OCI-M2 (cell line): ENCODE data around the gene SPACA9.

Experiments used
- DNase-seq: peaks from one replicate; lab custom pipeline; 2025; ENCODE audit not compliant: unreplicated experiment; lab: John Stamatoyannopoulos, UW

SPACA9 gene

DNA sequence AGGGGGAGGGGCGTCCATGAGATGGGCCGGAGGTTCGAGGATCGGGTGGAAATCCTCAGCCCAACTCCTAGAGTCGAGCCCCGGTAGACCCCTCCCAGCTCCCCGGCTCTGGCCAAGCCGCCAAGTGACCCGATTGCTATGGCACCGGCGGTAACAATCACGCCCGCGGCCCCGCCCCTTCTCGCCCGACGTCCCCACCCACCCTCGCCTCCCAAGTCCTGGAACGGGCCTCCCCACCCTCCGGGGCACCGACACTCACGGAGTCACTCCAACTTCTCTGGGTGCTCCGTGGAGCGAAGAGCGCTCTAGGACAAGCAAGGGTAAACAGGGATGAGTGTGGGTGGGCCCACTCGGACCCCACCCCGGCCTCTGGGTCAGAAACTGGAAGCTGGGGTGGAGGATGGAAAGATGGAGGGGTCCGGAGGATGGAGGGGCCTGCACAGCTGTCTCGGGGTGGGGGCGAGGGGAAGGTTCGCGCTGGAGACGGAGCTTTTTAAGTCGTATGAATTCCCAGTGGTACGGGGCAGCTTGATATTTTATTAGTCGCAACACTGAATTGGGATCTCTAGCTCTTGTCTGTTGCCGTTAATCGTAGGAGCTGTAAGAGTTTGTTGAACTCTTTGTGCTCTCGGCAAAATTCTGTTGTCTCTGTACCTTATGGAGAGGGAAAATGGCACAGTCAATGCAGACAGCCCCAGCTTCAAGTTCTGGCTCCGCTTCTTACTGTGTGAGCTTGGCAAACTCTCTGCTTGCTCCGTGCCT is at the start of gene SPACA9:
TSS of gene SPACA9 (plus strand) at position 204 of the 762 bp plus-strand sequence. CDS start 5,050 bp downstream, outside the sequence.
- DNase-seq: no peak

DNA sequence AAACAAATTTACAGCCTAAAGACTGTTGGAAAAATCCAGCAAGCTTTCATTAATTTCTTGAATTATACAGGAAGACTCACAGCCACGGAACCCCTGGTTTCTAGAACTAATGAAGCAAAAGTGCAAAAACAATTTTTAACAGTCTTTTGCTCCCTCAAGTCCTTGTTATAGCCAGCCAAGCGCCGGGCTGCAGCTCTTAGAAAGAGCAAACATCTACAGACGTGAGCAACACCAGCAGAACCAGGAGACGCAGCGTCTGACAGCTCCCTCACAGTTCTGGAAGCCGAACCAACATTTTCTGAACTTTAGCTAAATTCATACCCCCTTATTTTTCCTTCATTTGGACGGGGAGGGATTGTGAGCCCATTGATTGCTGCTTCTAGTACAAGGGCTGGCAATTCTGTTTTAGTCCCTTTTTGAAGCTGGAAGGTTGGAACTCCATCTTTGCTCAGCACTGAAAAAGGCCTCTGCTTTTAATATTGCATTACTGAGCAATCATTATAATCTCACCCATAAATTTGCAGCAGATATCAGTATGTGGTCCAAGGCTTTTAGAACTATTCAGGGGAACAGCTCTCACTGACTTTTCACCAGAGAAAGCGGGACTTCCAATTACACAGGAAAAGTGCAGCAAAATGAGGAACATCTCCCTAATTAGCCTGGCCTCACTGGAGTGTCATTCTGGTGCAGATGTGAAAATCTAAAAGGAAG is 46.4 kb upstream of the SPACA9 start:
- DNase-seq: no peak

DNA sequence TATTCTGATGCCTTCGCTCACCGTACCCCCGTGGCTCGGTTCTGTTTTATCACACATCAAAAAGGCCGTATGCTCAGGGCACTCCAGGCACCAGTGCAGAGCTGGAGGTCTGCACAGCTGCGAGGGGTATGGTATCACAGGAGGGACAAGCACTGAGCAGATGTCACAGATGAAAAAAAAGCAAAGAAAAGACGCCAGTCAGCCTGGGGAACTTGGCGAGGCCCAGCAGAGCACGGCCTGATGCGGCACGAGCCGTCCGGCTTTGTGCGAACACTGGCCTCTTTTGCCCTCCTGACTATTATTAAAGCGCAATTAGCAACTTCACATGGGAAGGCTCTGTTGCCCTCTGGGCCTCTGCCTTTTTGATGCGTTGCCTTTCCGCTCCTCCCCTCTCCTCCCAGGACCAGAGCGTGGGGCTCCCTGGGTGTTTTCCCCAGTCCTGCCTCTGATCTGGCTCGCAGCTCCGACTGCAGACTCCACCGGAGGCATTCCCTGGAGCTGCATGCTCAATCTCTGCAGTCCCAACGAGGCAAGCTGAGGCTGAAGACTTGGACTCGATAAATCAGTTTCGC is 45.1 kb upstream of the SPACA9 start:
- DNase-seq: no peak

- DNase-seq: no peak
Observed at GRCh38 chr9:132834343-132834742, 44.4 kb upstream of the SPACA9 start.

DNA sequence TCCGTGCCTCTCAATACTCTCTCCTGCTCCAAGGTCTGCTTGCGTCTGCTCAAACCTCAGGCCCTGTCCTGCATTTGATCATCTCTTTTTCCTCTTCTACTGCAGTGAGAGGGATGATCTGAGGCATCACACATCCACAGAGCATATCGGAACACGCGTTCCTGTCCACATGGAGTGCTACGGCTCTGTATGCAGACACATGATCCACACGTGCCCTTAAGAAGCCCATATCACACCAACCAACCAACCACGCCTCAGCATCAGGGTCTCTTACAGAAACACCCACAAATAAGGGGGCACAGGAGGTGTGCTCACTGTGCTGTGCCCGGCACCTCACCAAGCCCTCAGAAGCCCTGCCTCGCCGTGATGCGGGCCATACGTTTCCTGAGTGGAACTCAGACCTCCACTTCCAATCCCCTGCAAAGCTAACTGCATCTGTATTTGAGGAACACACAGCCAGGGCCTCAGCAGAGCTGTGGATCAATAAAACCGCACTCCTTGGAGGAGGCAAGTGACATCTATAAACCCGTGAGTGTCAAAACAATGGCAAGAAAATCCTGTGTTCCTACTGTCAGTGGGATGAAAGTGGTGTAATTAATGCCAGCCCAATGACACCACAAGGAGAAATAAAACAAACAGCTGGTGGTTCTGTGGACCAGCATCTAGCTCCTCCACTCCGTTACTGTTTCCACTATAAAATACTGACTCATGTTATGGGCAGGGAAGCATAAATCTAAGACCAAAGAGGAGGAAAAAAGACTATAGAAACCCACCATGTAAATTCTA is 41.0 kb upstream of the SPACA9 start:
- no peak for DNase-seq

DNA sequence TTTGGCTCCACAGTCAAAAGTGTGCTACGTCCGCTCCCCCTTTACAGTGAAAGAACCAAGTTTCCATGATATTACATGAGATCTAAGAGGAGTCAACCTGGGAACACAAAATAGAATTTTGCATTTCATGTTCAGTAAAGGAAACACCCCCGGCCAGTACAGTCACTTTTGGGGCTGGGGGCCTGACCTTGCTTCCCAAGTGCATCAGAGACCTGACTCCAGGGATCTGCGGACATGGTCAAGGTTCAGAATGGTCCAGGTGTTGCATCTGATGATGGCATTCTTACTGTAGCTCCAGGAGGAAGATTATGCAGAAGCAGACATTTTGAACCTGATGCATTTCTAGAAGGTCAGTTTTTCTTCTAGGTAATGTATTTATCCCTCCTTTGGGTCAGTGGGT is 40.4 kb upstream of the SPACA9 start:
- DNase-seq: no peak

DNA sequence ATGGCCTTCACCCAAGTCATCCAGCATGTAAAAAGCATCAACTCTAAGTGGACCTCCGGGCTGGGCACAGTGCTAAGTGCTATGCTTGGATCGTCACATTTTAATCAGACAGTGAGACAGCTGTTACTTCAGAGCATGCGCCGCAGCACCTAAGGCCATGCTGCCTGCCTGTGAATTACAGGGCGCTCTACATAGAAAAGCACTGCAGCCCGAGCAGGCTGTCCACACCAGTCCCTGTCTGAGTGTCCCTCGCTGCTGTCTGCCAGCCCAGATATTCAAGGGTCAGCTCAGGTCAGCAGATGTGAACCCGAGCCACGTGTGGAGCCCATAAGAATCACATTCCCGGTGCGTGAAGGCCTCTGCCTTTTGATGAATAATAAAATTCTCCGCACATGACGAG is 37.7 kb upstream of the SPACA9 start:
- no peak for DNase-seq

- no peak for DNase-seq
Observed at GRCh38 chr9:132842124-132843044, 36.3 kb upstream of the SPACA9 start.

DNA sequence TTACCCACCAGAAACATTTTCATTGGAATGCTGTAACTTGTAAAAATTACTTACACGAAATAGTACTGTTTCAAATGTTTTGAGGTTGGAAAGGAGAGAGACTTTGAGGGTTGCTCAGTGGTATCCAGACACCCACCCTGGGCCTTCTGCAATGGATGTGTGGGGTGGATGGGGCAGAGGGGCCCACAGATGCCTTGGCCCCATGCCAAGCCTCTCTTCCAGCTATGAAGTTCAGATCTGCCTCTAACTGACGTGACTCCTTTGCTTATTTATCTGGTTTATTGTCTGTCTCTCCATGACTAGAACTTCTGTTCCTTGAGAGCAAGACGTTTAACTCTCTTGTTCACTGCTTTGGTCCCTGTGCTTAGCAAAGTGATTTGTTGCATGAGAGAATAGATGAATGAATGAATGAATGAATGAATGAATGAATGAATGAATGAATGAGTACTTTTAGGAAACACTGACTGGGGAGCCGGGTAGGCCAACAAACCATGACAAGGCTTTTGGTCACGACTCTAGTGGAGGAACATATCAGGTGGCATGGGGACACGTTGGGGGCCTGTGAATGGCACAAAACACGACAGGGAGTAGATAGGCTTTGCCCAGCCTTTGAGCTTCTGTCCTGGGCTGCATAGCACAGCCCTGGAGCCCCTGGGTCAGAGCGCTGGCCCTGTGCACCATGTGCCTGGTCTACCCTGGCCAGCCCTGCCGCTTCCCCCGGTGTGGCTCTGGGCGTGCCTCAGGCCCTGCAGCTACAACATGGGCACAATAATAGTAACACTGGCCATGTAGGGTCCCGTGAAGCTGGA is 32.4 kb upstream of the SPACA9 start:
- DNase-seq: no peak

- DNase-seq: no peak
Observed at GRCh38 chr9:132846918-132847515, 31.7 kb upstream of the SPACA9 start.

GRCh38 chr9:132849185-132849706 is 29.5 kb upstream of the SPACA9 start:
- no peak for DNase-seq

DNA sequence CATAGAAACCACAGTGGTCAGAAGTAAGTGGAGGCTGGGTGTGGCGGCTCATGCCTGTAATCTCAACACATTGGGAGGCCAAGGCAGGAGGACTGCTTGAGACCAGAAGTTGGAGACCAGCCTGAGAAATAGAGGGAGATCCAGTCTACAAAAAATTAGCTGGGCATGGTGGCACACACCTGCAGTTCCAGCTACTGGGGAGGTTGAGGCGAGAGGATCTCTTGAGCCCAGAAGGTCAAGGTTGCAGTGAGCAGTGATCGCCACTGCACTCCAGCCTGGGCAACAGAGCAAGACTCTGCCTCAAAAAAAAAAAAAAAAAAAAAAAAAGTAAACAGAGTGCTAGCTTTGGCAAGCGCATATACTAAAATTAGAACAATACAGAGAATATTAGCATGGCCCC is 25.2 kb upstream of the SPACA9 start:
- no peak for DNase-seq

- DNase-seq: no peak
Observed at GRCh38 chr9:132854832-132855231, 23.9 kb upstream of the SPACA9 start.

- no peak for DNase-seq
Observed at GRCh38 chr9:132855904-132856303, 22.8 kb upstream of the SPACA9 start.

DNA sequence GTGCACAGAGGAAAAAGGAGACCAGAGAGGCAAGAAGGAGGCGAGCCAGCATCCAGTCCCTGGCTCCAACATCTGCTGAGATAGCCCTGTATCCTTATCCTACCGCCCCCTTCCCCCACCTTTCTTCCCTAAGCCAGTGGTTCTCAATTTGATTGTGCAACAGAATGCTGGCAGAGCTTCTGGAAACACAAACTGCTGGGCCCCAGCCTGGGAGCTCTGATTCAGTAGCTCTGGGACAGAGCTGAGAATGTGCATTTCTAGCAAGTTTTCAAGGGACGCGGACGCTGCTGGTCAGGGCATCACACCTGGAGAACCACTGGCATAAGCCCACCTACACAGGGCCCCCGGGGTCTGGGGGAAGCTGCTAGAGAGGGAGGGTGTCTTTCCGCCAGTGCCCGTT is 21.7 kb upstream of the SPACA9 start:
- no peak for DNase-seq

DNA sequence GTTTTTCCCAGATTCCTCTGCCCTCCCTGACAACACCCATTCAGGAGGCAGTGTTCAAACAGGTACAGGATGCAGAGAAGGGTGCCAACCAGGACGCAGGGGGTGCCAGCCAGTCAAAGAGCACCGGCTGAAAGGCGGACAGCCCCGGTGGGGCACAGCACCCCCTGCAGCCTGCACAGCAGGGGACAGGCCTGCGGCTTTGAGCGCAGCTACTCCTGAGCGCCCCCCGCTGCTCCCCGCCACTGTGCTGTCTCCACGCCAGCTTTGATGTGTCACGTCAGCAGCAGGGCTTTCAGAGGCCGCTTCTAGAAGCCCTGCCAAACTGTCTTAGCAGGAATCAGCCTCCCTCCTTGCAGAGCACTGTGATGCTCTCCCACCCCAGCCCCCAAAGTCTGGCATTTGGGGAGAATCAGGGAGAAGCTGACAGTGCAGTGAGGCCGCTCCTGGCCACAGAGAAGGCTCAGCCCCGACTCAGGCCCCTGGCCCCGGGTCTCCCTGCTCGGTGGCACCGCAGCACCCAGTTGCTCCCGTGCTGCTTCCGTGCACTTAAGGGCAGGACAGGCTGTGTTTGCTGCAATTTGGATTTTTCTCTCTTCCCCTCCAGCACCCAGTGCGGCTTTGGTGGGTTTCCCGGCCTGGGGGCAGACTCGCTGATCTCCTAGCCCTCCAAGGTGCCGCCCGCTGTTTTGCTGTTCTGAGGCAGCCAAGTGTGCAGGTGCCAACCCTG is 20.9 kb upstream of the SPACA9 start:
- no peak for DNase-seq

DNA sequence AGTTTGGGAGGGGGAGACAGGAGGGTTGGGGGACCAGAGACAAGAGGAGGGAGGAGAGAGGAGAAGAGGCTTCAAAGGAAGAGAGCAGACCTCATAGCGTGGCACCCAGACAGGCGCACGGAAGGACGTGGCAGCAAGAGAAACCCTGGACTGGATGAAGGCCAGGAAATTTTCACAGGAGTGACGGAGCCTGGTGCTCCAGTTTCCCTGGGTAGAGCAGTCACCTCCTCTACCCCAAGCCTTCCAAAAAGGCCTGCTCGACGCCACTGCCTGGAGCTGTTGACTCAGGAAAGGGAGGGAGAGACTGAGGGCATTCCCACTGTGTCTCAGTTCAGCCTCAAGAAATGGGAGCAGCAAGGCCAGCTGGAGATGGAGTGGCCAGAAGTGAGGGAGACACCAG is 19.9 kb upstream of the SPACA9 start:
- DNase-seq: no peak

- DNase-seq: no peak
Observed at GRCh38 chr9:132861666-132862065, 17.0 kb upstream of the SPACA9 start.
